Lower leg skin (tissue), 4 donors: ENCODE data around the gene NEAT1. TPM values are rescaled to one million over a fixed set of nuclear protein-coding genes. Genes with fewer than 3 reads are reported as not detected.
"Not testable (repeated sequence)": the region's sequence is repeated elsewhere in the genome, so short reads cannot be mapped to it uniquely, and the experiment has no call there.

Source experiments
- DNase-seq, 2 donors: peaks; one replicate each; pipeline ENCODE4 v3.0.0-alpha.2; 2019; ENCODE audit warnings: low spot score in 2 of 2
- H3K4me3 ChIP-seq: fragments of 200-600 bp; sonication (generic); 2 replicates; pipeline ENCODE4 v1.5.1; 2017; ENCODE audit warnings: mild to moderate bottlenecking, low read depth; ENCODE audit not compliant: poor library complexity, severe bottlenecking
- POLR2A ChIP-seq, 2 donors: fragments of 450-650 bp; IDR thresholded peaks; one replicate each; pipeline ENCODE4 v1.6.1; 2016 to 2017; ENCODE audit warnings: antibody characterized with exemption in 2 of 2, mild to moderate bottlenecking in 1 of 2, moderate library complexity in 1 of 2
- WGBS, 2 donors: methylation state at CpG; one replicate each; pipeline ENCODE4 v1.1.5; 2018; 5-methylcytosine and 5-hydroxymethylcytosine counted together
- intact Hi-C: fragments of 100-400 bp; cut with DNase I; formaldehyde crosslinking; loops from one replicate; pipeline ENCODE4 v1.15.0; 2023; ENCODE audit warnings: low total_unique reads
- total RNA-seq, 4 donors: library from RNA; depleted of rRNA; stranded (reverse); fragments of >200 nt; gene quantifications; one replicate each; pipeline ENCODE4 v1.1.0, GENCODE V29; 2016
- TF ChIP-seq, protein P1 (sequence below), 3 donors: fragments of 450-650 bp; IDR thresholded peaks; one replicate each; pipeline ENCODE4 v1.5.1; 2016; ENCODE audit warnings: antibody characterized with exemption in 3 of 3, mild to moderate bottlenecking in 3 of 3, moderate library complexity in 2 of 3

Gene NEAT1
- total RNA-seq, 4 donors from 2014 or later = 147 to 645 (median 301) TPM

DNA sequence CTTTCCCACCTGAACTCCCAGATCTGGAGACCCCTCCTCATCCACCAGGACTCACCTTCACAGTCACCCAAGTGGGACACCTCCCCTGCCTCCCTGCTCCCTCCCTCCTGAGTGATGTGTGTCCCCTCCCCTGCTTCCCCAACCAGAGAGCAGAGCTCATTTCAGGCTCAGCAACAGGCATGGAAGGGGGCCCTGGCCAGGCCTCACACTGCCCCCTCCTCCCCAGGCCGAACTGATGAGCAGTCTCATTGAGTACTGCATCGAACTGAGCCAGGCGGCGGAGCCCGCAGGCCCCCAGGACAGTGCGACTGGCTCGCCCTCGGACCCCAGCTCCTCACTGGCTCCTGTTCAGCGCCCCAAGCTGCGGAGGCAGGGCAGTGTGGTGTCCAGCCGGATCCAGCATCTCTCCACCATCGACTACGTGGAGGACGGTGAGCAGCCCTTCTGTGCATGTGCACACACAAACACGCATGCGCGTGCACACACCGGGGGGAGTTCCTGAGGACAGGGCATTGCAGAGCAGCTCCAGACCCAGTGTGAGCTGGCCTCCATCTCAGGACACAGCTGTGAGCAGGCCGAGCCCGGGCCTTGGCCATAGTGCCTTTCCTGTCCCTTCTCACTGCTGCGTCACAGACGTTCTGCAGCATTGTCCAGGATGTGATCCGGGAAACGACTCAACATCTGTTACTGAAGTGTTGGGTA lies 17.8 kb upstream of the NEAT1 start:
- WGBS, 2 donors = 88 to 93% methylated on average over 22 to 24 of the region's 24 CpGs
- intact Hi-C loops = no loop called here
- DNase-seq = no peak
- no peak for TF ChIP-seq POLR2A (IDR thresholded peaks at IDR 0.05)
- TF ChIP-seq, protein P1, sequence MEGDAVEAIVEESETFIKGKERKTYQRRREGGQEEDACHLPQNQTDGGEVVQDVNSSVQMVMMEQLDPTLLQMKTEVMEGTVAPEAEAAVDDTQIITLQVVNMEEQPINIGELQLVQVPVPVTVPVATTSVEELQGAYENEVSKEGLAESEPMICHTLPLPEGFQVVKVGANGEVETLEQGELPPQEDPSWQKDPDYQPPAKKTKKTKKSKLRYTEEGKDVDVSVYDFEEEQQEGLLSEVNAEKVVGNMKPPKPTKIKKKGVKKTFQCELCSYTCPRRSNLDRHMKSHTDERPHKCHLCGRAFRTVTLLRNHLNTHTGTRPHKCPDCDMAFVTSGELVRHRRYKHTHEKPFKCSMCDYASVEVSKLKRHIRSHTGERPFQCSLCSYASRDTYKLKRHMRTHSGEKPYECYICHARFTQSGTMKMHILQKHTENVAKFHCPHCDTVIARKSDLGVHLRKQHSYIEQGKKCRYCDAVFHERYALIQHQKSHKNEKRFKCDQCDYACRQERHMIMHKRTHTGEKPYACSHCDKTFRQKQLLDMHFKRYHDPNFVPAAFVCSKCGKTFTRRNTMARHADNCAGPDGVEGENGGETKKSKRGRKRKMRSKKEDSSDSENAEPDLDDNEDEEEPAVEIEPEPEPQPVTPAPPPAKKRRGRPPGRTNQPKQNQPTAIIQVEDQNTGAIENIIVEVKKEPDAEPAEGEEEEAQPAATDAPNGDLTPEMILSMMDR (IDR thresholded peaks at IDR 0.05) = no peak
- no peak overlapping the region for H3K4me3 ChIP-seq

DNA sequence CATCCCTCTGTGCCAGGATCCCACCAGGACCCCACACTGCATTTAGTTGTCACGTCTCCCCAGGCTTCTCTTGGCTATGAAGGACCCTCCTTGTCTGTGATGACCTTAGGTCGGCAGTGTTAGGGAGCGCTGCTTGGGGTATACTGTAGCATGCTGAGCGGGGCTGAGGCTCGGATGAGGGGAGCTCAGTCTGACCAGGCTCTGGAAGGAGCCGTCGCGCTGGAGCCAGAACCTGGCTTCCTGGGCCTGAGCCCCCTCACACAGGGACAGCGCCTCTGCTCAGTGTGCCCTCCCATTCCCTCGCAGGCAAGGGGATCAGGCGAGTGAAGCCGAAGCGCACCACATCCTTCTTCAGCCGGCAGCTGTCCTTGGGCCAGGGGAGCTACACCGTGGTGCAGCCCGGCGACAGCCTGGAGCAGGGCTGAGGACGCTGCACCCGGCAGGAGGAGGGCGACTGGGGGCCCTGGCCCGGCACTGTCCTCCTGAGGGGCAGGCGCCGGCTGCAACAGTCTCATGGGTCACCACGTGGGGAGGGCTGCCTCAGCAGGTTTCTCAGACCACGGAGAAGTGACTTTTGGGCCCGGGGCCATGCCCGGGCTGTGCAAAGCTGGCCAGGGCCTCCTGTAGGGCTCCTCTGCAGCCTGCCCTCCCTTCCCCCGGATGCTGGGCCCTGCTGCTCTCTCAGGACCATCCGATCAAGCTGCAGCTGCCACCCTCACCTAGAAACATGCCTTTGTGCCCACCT lies 11.5 kb upstream of the NEAT1 start:
- no peak overlapping the region for H3K4me3 ChIP-seq
- DNase-seq = no peak
- intact Hi-C loops = no loop called here
- no peak for TF ChIP-seq POLR2A (IDR thresholded peaks at IDR 0.05)
- TF ChIP-seq, protein P1 (IDR thresholded peaks at IDR 0.05) = no peak
- WGBS, 2 donors = 87 to 88% methylated on average over 26 to 29 of the region's 29 CpGs

DNA sequence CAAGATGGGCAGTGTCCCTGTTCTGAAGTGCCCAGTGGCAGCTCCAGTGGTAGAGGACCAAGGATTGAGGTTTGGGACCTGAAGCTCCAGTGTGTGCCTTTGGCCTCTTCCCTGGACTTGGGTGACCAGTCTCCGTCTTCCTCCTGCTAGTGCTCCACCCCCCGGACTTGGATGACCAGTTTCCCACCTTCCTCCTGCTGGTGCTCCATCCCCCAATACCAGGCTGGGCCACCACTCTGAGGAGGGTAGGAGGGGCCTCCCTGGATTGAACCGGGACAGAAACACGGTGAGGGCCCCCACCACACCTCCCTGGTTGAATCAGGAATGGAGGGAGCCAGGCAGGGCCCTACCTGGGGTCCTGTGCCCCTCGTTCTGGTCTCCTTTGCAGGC lies 10.9 kb upstream of the NEAT1 start:
- TF ChIP-seq POLR2A (IDR thresholded peaks at IDR 0.05) = no peak
- TF ChIP-seq, protein P1 (IDR thresholded peaks at IDR 0.05) = no peak
- 61 to 84% methylated on average over 5 of the region's 5 CpGs for WGBS, 2 donors
- DNase-seq = no peak
- no peak overlapping the region for H3K4me3 ChIP-seq
- intact Hi-C loops = no loop called here

DNA sequence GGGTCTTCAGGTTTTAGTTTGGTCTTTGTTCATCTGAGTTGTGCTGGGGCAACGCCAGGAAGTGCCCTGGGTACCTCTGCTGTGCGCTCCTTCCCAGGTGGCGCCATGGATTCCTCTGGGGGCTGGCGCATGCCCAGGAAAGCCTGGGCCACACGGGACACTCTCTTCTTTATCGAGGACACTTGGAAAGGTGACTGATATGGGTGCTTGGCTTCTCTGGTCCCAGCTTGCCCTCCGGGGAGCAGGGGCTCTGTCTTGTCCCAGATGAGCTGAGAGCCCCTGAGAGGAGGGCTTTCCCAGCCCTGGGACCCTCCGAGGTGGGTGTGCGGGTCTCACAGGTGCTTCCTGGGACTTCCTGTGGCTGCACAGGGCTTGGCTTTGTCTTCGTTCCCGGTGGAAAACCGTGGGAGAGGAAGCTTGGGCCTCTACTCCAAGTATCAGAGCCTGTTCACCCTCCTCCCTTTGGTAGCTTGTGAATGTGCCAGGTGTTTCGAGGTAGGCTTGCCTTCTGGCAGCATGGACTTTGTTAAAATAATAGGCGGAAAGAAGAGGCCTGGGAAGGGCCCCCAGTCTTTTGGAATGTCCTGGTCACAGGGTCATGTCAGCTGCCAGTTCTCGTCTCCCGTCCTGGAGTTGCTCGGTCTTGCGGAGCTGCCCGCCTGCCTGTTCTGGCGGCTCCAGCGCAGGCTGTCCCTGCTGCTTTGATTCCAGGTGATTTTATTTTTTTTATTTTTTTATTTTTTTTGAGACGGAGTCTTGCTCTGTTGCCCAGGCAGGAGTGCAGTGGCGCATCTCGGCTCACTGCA lies 10.1 kb upstream of the NEAT1 start:
- no peak overlapping the region for H3K4me3 ChIP-seq
- DNase-seq = no peak
- TF ChIP-seq, protein P1 (IDR thresholded peaks at IDR 0.05) = no peak
- TF ChIP-seq POLR2A (IDR thresholded peaks at IDR 0.05) = no peak
- intact Hi-C loops = no loop called here
- 79 to 81% methylated on average over 23 to 24 of the region's 24 CpGs for WGBS, 2 donors

DNA sequence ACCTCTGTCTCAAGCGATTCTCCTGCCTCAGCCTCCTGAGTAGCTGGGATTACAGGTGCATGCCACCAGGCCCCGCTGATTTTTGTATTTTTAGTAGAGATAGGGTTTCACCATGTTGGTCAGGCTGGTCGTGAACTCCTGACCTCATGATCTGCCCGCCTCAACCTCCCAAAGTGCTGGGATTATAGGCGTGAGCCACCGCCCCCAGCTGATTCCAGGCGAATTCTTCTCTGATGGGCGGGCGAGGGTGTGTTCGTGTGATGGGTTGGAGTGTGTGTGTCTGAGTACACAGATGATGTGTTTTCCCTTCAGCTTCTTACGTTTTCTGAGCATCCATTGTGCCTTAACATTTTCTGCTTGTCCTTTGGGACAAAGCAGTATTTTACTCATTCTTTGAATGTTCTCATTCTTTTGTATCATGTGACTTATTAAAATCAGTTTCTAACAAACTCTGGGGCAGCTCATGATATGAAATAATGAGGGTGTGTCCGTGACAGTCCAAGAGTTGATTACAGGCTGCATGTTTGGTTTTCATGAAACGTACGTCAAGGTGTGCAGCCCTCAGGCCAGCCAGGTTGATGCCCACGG lies 9.4 kb upstream of the NEAT1 start:
- DNase-seq, H3K4me3 ChIP-seq, intact Hi-C loops: not testable (repeated sequence)
- 75 to 85% methylated on average over 15 of the region's 15 CpGs for WGBS, 2 donors
